Tibial nerve (tissue), 4 donors: Measurements from ENCODE around the gene POGZ. TPM values are rescaled to one million over a fixed set of nuclear protein-coding genes. Genes with fewer than 3 reads are reported as not detected.

Experiments
- DNase-seq, 2 donors: peaks; one replicate each; pipeline ENCODE4 v3.0.0-alpha.2; 2019; ENCODE audit warnings: low spot score in 2 of 2
- H3K27ac ChIP-seq, 4 donors: fragments of 200-600 bp; sonication (generic) in 3 of 4; one replicate each; pipeline ENCODE4 v1.5.1; 2017 to 2019; ENCODE audit warnings: mild to moderate bottlenecking in 1 of 4
- H3K27me3 ChIP-seq, 2 donors: fragments of 200-600 bp; sonication (generic) in 1 of 2; one replicate each; pipeline versions ENCODE4 v1.5.1 to v1.6.0; 2017 to 2019
- H3K36me3 ChIP-seq, 3 donors: fragments of 200-600 bp; sonication (generic); one replicate each; pipeline ENCODE4 v1.5.1; 2018 to 2019
- H3K4me1 ChIP-seq, 4 donors: fragments of 200-600 bp; sonication (generic) in 3 of 4; one replicate each; pipeline ENCODE4 v1.5.1; 2017 to 2019
- H3K4me3 ChIP-seq, 4 donors: fragments of 200-600 bp; sonication (generic) in 3 of 4; one replicate each; pipeline ENCODE4 v1.5.1; 2017 to 2019; ENCODE audit warnings: mild to moderate bottlenecking in 1 of 4, moderate library complexity in 1 of 4
- H3K9me3 ChIP-seq, 4 donors: fragments of 200-600 bp; sonication (generic) in 3 of 4; one replicate each; pipeline ENCODE4 v1.5.1; 2017 to 2019
- EP300 ChIP-seq, 2 donors: sonication (generic); formaldehyde crosslinking; IDR thresholded peaks; one replicate each; pipeline ENCODE4 v1.6.1; 2017; ENCODE audit warnings: antibody characterized with exemption in 2 of 2, mild to moderate bottlenecking in 1 of 2
- POLR2A ChIP-seq, 2 donors: fragments of 450-650 bp; IDR thresholded peaks; one replicate each; pipeline ENCODE4 v1.6.1; 2017; ENCODE audit warnings: antibody characterized with exemption in 2 of 2, mild to moderate bottlenecking in 2 of 2, moderate library complexity in 2 of 2
- WGBS, 2 donors: methylation state at CpG; one replicate each; pipeline ENCODE4 v1.1.5; 2018; 5-methylcytosine and 5-hydroxymethylcytosine counted together
- total RNA-seq, 4 donors: library from RNA; depleted of rRNA; stranded (reverse); fragments of >200 nt; gene quantifications; one replicate each; pipeline ENCODE4 v1.1.0, GENCODE V29; 2016
- TF ChIP-seq, protein P1 (sequence below), 5 experiments: fragments of 200-600 bp in 3 of 5; fragments of 450-650 bp in 2 of 5; sonication (generic) in 3 of 5; IDR thresholded peaks; one replicate each; pipeline ENCODE4 v1.5.1; 2016 to 2019; ENCODE audit warnings: antibody characterized with exemption in 5 of 5, mild to moderate bottlenecking in 3 of 5, moderate library complexity in 2 of 5

The POGZ gene
- total RNA-seq, 4 donors from 2014 or later: 67.2 to 81.0 (median 72.7) TPM

DNA sequence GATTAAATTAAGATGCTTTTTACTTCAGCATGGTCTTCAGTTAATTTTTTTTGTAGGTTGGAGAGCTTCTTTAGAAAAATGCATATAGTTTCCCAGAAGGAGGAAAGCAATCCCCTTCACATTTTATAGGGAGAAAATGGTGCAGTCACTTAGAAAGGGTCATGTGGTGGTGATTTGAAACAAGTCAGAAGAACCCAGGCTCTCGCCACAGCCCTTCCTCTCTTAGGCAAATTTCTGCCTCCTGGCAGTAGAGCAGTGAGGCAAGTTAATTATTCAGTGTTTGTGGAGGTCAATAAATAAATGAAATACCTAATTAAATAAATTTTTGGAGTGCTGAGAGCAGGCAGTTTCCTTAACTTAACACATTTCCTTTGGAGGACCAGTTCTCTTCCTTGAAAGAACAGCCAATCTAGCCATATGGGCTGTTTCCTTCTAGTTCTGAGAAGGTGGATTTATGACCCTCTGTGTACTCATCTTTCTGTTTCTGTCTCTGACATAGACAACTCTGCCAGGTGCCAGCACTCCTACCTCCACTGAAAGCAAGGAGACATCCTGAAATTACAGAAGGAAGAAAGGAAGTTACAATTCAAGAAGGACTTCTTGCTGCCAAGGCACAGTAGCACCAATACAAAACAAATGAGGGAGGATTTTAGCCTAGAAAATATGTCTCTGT is 19.0 kb upstream of the POGZ start:
- peaks cover 0 to 11% (median 0%) of the 10 kb centered on the region in 4 donors for H3K9me3 ChIP-seq
- H3K4me1 ChIP-seq: peaks cover 0 to 5% (median 0%) of the 10 kb centered on the region in 4 donors
- H3K27me3 ChIP-seq: no peaks in the 10 kb centered on the region
- H3K36me3 ChIP-seq: no peaks in the 10 kb centered on the region
- H3K4me3 ChIP-seq: no peak overlapping the region
- no peak overlapping the region for H3K27ac ChIP-seq
- TF ChIP-seq EP300 (IDR thresholded peaks at IDR 0.05) (no peak), POLR2A (IDR thresholded peaks at IDR 0.05) (no peak)
- TF ChIP-seq, protein P1, sequence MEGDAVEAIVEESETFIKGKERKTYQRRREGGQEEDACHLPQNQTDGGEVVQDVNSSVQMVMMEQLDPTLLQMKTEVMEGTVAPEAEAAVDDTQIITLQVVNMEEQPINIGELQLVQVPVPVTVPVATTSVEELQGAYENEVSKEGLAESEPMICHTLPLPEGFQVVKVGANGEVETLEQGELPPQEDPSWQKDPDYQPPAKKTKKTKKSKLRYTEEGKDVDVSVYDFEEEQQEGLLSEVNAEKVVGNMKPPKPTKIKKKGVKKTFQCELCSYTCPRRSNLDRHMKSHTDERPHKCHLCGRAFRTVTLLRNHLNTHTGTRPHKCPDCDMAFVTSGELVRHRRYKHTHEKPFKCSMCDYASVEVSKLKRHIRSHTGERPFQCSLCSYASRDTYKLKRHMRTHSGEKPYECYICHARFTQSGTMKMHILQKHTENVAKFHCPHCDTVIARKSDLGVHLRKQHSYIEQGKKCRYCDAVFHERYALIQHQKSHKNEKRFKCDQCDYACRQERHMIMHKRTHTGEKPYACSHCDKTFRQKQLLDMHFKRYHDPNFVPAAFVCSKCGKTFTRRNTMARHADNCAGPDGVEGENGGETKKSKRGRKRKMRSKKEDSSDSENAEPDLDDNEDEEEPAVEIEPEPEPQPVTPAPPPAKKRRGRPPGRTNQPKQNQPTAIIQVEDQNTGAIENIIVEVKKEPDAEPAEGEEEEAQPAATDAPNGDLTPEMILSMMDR (IDR thresholded peaks at IDR 0.05): no peak
- 93 to 100% methylated on average over 1 of the region's 1 CpG for WGBS, 2 donors
- DNase-seq: no peak

DNA sequence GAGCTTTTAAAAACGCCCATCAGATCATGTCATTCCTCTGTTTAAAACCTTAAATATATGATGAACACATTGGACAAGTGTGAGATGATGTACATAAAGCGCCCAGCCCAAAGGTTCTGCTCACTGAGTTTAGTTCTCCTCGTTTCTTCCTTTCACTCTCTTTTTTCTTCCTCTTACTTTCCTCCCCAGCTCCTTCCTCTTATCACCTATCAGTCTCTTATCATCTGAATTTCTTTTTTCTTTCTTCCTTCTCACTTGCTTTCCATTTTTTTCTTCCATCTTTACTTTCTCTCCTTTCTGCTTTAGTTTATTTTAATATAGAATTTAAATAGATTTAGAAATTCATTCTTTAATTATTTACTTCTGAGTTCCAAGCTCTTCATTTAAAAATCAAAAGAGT is 17.8 kb upstream of the POGZ start:
- H3K4me3 ChIP-seq: no peak overlapping the region
- H3K36me3 ChIP-seq: no peaks in the 10 kb centered on the region

DNA sequence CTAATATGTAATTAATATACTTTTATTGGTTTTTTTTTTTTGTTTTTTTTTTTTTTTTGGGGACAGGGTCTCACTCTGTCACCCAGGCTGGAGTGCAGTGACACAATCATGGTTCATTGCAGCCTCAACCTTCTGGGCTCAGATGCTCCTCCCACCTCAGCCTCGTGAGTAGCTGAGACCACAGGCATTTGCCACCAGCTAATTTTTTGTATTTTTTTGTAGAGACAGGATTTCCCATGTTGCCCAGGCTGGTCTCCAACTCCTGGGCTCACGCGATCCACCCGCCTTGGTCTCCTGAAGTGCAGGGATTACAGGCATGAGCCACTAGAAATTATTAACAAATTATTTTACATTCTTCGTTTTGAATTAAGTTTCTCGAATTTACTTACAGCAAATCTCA is 16.8 kb upstream of the POGZ start:
- Histone ChIP-seq H3K4me3 (no peak overlapping the region), H3K36me3 (no peaks in the 10 kb centered on the region), H3K27ac (no peak overlapping the region), H3K9me3 (no peaks in the 10 kb centered on the region), H3K27me3 (no peaks in the 10 kb centered on the region), H3K4me1 (peaks cover 0 to 12% (median 2%) of the 10 kb centered on the region in 4 donors)
- WGBS, 2 donors: 85 to 87% methylated on average over 6 of the region's 6 CpGs
- no peak for DNase-seq
- TF ChIP-seq, protein P1 (IDR thresholded peaks at IDR 0.05): no peak

More for the DNA sequence above, 17.8 kb upstream of the POGZ start:
- Histone ChIP-seq H3K27me3 (no peaks in the 10 kb centered on the region), H3K9me3 (peaks cover 0 to 5% (median 0%) of the 10 kb centered on the region in 4 donors), H3K27ac (no peak overlapping the region), H3K4me1 (peaks cover 0 to 12% (median 2%) of the 10 kb centered on the region in 4 donors)
- TF ChIP-seq POLR2A (IDR thresholded peaks at IDR 0.05) (no peak), EP300 (IDR thresholded peaks at IDR 0.05) (no peak)
- TF ChIP-seq, protein P1 (IDR thresholded peaks at IDR 0.05): no peak
- DNase-seq: no peak
- 88 to 93% methylated on average over 3 of the region's 3 CpGs for WGBS, 2 donors

DNA sequence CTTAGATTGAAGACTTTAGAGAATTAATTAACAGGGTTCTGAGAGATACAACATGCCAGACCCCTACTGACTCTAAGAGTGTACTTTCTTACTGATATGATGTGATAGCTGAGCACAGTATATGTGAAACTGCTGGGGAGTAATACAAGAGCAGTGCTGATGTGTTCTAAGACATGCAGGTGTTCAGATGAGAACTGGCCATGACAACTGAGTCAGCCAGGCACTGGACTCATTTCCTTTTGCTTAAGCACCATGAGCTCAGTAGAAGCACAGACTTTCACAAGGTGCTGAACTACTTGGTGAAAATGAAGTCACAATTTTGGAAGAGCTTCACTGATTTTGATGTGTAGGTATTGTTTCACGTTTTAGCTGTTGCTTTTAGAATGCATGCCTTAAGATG is 15.9 kb upstream of the POGZ start:
- Histone ChIP-seq H3K4me1 (peaks cover 0 to 12% (median 2%) of the 10 kb centered on the region in 4 donors), H3K27me3 (no peaks in the 10 kb centered on the region), H3K4me3 (no peak overlapping the region), H3K9me3 (no peaks in the 10 kb centered on the region), H3K36me3 (no peaks in the 10 kb centered on the region), H3K27ac (no peak overlapping the region)
- TF ChIP-seq EP300 (IDR thresholded peaks at IDR 0.05) (no peak), POLR2A (IDR thresholded peaks at IDR 0.05) (no peak)
- TF ChIP-seq, protein P1 (IDR thresholded peaks at IDR 0.05): no peak
- WGBS, 2 donors: 79 to 82% methylated on average over 1 of the region's 1 CpG
- no peak for DNase-seq

DNA sequence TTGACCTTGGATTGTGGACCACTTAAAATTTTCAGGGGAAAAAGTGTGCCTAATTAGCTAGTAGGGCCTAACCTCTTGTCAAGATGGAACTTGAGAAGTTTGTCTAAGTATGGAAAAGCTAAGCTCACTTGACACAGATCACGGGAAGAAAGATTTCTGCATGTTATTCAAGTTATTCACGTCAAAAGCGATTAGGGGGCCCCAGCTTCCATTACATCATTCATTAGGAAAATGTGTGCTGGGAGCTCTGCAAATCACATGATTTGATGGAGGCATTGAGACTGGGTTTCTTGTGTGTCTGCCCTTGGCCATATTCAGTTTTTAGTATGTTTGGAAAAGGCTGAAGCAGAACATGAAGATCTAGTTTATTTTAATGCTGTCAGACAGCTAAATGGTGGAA is 15.5 kb upstream of the POGZ start:
- Histone ChIP-seq H3K27me3 (no peaks in the 10 kb centered on the region), H3K9me3 (no peaks in the 10 kb centered on the region), H3K4me3 (no peak overlapping the region), H3K36me3 (no peaks in the 10 kb centered on the region), H3K4me1 (peaks cover 0 to 12% (median 2%) of the 10 kb centered on the region in 4 donors), H3K27ac (no peak overlapping the region)
- DNase-seq: no peak
- 61 to 74% methylated on average over 3 of the region's 3 CpGs for WGBS, 2 donors
- no peak for TF ChIP-seq POLR2A (IDR thresholded peaks at IDR 0.05)
- TF ChIP-seq, protein P1 (IDR thresholded peaks at IDR 0.05): no peak
- no peak for TF ChIP-seq EP300 (IDR thresholded peaks at IDR 0.05)
